D341Med (cell line): Measurements from ENCODE around the gene MAST2.
"Not testable (repeated sequence)": the region's sequence is repeated elsewhere in the genome, so short reads cannot be mapped to it uniquely, and the experiment has no call there.

ENCODE experiments used
- DNase-seq: peaks from one replicate; pipeline ENCODE4 v3.0.0; 2012; ENCODE audit warnings: low spot score

The MAST2 gene

GRCh38 chr1:46021046-46021996 lies 217.9 kb downstream of the MAST2 start:
- DNase-seq: no peak

DNA sequence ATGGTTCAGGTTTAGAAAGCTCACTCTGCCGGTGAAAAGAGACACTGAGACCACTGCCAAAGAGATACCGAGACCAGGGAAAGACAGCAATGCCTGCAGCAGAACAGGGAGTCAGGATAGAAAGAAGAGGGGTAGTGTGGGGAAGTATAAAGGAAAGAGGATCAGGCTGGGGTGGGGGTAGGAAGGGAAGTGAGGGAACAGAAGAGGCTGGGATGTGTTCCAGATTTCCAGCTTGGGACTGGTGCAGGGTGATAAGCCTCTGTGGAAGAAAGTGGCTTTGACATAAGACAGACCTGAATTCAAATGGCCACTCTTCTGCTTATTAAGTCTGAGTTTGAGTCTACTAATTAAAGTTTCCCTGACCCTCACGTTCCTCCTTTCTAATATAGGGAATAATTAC lies 223.1 kb downstream of the MAST2 start:
- DNase-seq: no peak

GRCh38 chr1:46027788-46028573 lies 224.6 kb downstream of the MAST2 start:
- DNase-seq: no peak

DNA sequence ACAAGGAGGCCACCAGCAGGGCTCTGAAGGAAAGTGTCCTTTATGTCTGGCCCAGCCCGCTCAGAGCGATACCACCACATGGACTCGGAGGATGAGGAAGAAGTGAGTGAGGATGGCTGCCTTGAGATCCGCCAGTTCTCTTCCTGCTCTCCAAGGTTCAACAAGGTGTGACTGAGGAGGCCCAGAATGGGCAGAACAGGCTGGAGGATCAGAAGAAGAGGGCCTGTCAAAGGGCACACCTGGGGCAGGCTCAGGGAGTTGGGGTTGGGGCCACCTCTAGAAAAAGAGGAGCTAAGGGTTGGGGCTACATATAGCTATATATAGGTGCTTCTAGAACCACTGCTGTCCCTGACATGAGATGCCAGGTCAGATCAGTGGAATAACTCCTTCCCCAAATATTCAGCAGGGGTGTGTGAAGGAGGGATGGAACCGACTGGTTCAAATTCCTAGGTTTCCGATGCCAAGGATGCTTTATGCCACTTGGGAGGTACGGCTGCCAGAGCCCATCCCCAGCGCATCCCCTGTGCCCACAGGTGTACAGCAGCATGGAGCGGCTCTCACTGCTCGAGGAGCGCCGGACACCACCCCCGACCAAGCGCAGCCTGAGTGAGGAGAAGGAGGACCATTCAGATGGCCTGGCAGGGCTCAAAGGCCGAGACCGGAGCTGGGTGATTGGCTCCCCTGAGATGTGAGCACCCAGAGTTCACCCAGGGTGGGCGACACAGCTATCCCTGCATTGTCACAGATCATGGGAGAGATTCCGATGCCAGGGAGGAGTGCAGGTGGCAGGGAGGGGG lies 226.9 kb downstream of the MAST2 start:
- DNase-seq: no peak

DNA sequence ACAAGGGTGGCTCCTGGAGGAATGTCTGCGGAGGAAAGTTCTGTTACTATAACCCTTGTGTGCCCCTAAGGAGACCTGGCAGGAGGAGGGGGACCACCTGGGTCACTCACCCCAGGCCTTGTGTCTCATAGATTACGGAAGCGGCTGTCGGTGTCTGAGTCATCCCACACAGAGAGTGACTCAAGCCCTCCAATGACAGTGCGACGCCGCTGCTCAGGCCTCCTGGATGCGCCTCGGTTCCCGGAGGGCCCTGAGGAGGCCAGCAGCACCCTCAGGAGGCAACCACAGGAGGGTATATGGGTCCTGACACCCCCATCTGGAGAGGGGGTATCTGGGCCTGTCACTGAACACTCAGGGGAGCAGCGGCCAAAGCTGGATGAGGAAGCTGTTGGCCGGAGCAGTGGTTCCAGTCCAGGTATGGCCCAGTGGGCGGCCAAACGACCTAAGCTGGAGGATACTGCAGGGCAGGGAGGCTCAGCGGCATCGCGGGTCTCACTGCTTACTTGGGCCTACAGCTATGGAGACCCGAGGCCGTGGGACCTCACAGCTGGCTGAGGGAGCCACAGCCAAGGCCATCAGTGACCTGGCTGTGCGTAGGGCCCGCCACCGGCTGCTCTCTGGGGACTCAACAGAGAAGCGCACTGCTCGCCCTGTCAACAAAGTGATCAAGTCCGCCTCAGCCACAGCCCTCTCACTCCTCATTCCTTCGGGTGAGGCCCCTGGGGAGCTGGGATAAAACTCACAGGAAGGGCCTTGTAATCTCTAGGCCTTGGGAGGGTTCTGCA lies 227.7 kb downstream of the MAST2 start:
- DNase-seq: peak; percentile 68

- no peak for DNase-seq
Measured at GRCh38 chr1:46034601-46035516, 231.4 kb downstream of the MAST2 start.

- peak; percentile 81 for DNase-seq
Measured at GRCh38 chr1:46036894-46037839, 233.8 kb downstream of the MAST2 start.

DNA sequence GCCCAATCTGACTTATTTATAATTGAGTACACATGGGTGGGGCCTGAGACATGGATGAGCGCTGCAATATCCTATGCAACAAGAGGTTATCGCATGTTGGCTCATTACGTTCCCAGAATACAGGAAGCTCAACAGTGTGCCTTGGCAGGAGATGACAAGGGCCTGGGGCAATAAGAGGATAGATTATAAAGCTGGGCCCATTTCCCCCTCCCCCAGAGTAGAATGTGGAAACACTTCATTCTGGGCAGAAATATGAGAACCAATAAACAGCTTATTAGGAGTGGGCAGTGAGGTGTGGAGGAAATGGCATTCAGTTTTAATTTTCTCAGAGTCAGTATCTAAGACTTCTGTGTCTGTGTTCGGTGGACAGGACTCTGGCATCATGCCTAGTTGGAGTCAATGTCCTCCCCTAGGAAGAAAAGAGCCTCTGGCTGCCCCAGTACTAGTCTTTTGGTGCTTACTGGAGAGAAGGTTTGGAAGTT lies 236.2 kb downstream of the MAST2 start:
- no peak for DNase-seq

DNA sequence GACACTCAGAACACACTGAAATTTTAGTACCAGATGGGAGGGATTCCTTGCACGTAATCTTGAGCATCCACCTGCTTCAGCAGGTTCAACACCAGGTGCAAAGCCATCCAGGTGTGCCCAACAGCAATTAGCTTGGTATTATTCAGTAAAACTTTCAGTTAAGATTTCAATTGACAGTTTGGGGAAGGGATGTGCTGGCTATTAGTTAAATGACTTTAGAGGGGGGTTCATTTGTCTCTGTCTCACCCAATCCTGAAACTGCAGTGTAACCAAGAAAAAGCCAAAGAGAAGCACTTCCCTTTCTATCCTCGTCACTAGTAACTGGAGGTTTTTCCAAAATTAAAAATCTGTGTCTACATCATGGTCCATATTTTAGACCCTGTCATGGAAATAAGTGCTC lies 238.1 kb downstream of the MAST2 start:
- DNase-seq: no peak

DNA sequence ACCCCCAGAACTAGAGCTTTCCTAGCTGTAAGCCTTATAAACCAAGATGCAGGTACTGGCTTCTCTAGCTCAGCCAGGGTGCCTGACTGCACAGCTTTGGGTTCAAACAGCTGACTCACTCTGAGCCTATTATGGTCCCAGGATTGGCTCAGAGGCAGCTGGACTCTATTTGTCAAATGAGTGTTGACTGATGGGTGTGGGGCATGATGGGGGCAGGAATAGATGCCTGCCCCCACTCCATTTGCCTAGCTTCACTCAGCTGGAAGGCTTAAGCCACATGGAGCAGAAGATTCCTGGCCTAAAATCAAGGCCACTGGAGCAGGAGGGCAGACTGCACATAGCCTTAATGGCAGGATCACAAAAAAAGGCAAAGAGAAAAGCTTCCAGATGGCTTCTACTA lies 238.6 kb downstream of the MAST2 start:
- DNase-seq: no peak

DNA sequence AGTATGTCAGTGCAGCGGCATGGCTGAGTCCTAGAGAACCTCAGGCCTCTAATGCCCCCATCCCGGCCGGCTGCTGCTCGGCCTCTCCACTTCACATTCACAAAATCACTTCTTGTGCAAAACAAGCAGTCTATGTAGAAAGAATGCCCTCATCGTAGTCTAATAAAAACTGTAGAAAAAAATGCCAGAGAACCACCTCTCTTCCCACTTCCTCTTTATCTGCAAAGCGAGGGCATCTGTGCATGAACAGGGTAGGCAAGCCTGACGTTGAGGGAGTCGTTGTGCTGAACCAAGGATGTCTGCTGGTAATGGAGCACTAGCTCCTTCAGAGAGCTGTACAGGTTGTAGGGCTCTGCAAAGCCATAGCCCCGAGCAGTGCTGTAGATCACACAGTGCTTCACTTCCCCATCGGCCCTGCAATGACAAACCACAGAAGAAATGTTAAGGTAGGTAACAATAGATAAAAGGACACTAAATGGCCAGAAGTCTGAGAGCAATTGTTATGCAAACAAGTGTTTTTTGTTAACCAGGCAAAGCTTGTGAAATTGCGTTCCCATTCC lies 240.1 kb downstream of the MAST2 start:
- no peak for DNase-seq

DNA sequence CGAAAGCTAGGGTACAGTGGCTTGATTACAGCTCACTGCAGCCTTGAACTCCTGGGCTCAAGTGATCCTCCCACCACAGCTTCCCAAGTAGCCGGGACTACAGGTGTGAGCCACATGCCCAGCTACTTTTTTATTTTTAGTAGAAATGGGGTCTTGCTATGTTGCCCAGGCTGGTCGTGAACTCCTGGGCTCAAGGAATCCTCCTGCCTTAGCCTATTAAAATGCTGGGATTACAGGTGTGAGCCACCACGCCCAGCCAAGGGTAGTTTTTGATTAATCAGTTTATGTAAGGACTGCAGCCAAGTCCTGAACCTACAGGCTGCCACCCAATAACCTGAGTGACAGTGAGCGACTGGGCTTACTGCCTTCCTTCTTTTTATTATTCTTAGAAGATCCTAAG lies 240.7 kb downstream of the MAST2 start:
- DNase-seq: no peak

- no peak for DNase-seq
Measured at GRCh38 chr1:46053734-46054133, 250.3 kb downstream of the MAST2 start.

- no peak for DNase-seq
Measured at GRCh38 chr1:46056325-46056724, 252.9 kb downstream of the MAST2 start.

GRCh38 chr1:46057215-46057614 lies 253.8 kb downstream of the MAST2 start:
- not testable (repeated sequence) for DNase-seq

GRCh38 chr1:46057781-46058180 lies 254.4 kb downstream of the MAST2 start:
- DNase-seq: no peak

GRCh38 chr1:46058936-46059335 lies 255.5 kb downstream of the MAST2 start:
- no peak for DNase-seq

- no peak for DNase-seq
Measured at GRCh38 chr1:46061146-46061545, 257.7 kb downstream of the MAST2 start.
